OCI-M2 (cell line): Measurements from ENCODE around the gene CYB5B.

Source experiments
- DNase-seq: peaks from one replicate; lab custom pipeline; 2025; ENCODE audit not compliant: unreplicated experiment; lab: John Stamatoyannopoulos, UW

CYB5B gene

GRCh38 chr16:69483611-69484010, 59.2 kb downstream of the CYB5B start:
- no peak for DNase-seq

GRCh38 chr16:69485361-69485760, 60.9 kb downstream of the CYB5B start:
- DNase-seq = no peak

- no peak for DNase-seq
These were observed 61.4 kb downstream of the CYB5B start for GRCh38 chr16:69485816-69486215.

GRCh38 chr16:69486272-69486671, 61.9 kb downstream of the CYB5B start:
- DNase-seq = no peak

GRCh38 chr16:69486724-69487123, 62.3 kb downstream of the CYB5B start:
- no peak for DNase-seq

GRCh38 chr16:69490707-69491324, 66.4 kb downstream of the CYB5B start:
- DNase-seq = no peak

GRCh38 chr16:69494991-69495392, 70.6 kb downstream of the CYB5B start:
- DNase-seq = no peak

GRCh38 chr16:69495821-69496220, 71.4 kb downstream of the CYB5B start:
- no peak for DNase-seq

- DNase-seq = no peak
These were observed 72.0 kb downstream of the CYB5B start for GRCh38 chr16:69496376-69496775.

- no peak for DNase-seq
These were observed 72.5 kb downstream of the CYB5B start for GRCh38 chr16:69496896-69497295.

GRCh38 chr16:69497876-69498596, 73.6 kb downstream of the CYB5B start:
- DNase-seq = no peak

GRCh38 chr16:69498926-69499325, 74.5 kb downstream of the CYB5B start:
- no peak for DNase-seq

GRCh38 chr16:69499541-69500230, 75.3 kb downstream of the CYB5B start:
- DNase-seq = no peak

- DNase-seq = no peak
These were observed 76.1 kb downstream of the CYB5B start for GRCh38 chr16:69500496-69500895.

GRCh38 chr16:69501956-69502745, 77.7 kb downstream of the CYB5B start:
- DNase-seq = no peak

- no peak for DNase-seq
These were observed 78.8 kb downstream of the CYB5B start for GRCh38 chr16:69503244-69503643.

GRCh38 chr16:69508033-69508755, 83.8 kb downstream of the CYB5B start:
- DNase-seq = no peak

- DNase-seq = no peak
These were observed 84.7 kb downstream of the CYB5B start for GRCh38 chr16:69509125-69509524.

GRCh38 chr16:69511651-69512050, 87.2 kb downstream of the CYB5B start:
- DNase-seq = no peak

- no peak for DNase-seq
These were observed 89.0 kb downstream of the CYB5B start for GRCh38 chr16:69513180-69513966.
